ENCODE data around the gene PYGB.

PYGB gene

GRCh38 chr20:25216199-25216945, 31.5 kb upstream of the PYGB start:
- no peak for DNase-seq

DNA sequence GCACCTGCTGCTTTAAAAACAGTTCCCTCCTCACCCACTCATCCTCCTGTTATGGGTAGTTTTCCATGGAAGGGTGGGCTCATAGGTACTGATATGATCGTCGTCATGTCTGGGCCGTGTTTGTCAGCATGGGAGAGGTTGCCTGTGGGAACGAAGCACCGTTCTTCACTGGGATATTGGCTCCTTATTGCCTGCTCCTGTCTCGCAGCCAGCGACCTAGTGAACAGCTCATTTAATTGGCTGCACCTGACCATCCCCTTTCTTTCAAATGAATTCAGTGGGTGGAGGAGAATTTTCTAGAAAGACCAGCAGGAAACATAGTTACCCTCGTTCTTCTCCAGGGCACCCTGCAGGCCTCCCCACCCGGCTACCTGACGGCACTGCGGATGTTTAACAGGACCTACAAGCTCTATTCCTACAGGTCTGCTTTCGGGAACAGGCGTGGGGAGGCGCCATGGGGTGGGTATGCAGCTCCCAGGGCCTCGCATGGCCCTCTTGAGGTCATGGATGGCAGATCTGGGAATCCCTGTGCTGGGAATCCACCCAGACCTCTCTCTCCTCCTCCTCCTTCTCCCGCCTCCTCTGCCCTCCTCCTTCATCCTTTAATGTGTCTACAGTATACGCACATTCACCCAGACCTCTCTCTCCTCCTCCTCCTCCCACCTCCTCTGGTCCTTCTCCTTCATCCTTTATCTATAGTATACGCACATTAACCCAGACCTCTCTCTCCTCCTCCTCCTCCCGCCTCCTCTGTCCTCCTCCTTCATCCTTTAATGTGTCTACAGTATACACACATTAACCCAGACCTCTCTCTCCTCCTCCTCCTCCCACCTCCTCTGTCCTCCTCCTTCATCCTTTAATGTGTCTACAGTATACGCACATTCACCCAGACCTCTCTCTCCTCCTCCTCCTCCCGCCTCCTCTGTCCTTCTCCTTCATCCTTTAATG, 30.4 kb upstream of the PYGB start:
- no peak for DNase-seq

DNA sequence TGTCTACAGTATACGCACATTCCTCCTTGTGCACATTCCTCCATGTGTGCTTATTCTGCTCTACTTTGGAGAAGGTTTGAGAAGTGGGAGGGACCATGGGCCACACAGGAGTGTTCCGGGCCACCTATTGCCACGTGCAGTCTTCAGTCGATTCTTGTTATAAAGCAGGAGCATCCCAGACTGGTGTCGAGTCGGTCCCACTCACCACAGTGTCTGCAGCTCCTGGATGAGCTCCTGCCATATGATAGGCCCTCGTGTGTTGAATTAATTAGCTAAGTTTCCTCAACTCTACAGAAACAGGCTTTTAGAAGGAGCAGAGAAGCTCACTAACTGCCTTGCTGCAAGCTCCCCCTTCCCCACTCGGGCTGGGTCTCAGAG, 29.8 kb upstream of the PYGB start:
- DNase-seq, result no peak

GRCh38 chr20:25218492-25218891, 29.4 kb upstream of the PYGB start:
- no peak for DNase-seq

- no peak for DNase-seq
These were observed 28.5 kb upstream of the PYGB start for GRCh38 chr20:25219365-25219764.

DNA sequence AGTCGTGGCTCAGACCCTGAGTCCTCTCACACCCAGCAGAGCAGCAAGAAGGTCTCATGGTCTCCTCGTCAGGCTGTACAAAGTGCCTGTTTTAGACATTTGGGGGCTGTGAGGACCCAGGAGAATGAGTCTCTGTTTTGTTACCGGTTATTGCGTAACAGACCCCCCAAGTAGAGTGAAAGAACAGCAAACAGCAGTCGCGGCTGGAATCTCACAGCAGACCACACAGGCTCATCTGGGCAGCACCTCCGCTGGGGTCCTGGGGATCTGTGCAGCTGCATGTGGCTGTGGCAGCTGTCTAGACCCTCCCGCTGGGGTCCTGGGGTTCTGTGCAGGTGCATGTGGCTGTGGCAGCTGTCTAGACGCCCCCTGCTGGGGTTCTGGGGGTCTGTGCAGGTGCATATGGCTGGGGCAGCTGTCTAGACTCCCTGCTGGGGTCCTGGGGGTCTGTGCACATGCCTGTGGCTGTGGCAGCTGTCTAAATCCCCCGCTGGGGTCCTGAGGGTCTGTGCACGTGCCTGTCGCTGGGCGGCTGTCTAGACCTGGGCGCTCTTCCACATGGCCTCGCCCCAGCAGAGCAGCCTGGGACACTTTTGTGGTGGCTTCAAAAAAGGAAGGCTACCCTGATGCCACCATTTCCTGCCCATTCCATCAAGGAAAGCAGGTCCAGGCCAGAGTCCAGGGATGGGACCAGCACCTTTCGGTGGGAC, 27.7 kb upstream of the PYGB start:
- DNase-seq, result peak; percentile 81

GRCh38 chr20:25220810-25221591, 26.9 kb upstream of the PYGB start:
- peak; percentile 85 for DNase-seq

- no peak for DNase-seq
These were observed 26.1 kb upstream of the PYGB start for GRCh38 chr20:25221592-25222460.

DNA sequence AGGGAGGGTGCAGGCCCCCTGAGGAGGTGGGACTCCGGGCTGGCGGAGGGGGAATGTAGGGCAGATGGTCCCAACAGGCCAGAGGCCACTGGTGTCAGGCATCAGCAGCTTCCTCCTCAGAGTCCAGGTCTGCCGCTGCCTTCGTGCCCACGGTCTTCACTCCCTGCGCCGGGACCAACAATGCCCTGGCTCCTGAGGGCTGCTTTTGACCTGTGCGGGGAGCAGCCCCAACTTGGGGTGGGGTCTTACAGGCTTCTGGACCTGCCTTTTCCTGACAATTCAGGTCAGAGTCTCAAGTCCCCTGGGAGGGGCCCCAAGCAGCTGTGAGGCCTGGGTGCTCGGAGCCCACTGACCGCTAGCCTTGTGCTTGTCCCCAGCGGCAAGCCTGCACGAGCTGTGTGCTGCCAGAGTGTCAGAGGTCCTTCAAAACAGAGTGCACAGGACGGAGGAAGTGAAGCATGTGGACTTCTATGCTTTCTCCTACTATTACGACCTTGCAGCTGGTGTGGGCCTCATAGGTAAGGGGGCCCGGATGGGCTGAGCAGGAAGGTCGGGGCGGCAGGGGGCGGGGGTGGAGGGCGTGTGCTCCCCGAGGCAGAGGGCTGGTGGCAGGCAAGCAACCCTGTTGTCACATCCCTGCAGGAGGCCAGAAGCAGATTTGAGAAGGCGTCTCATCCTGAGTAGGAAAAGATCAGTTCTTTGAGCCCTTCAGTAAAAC, 25.3 kb upstream of the PYGB start:
- no peak for DNase-seq

GRCh38 chr20:25223179-25223661, 24.7 kb upstream of the PYGB start:
- peak; percentile 53 for DNase-seq

DNA sequence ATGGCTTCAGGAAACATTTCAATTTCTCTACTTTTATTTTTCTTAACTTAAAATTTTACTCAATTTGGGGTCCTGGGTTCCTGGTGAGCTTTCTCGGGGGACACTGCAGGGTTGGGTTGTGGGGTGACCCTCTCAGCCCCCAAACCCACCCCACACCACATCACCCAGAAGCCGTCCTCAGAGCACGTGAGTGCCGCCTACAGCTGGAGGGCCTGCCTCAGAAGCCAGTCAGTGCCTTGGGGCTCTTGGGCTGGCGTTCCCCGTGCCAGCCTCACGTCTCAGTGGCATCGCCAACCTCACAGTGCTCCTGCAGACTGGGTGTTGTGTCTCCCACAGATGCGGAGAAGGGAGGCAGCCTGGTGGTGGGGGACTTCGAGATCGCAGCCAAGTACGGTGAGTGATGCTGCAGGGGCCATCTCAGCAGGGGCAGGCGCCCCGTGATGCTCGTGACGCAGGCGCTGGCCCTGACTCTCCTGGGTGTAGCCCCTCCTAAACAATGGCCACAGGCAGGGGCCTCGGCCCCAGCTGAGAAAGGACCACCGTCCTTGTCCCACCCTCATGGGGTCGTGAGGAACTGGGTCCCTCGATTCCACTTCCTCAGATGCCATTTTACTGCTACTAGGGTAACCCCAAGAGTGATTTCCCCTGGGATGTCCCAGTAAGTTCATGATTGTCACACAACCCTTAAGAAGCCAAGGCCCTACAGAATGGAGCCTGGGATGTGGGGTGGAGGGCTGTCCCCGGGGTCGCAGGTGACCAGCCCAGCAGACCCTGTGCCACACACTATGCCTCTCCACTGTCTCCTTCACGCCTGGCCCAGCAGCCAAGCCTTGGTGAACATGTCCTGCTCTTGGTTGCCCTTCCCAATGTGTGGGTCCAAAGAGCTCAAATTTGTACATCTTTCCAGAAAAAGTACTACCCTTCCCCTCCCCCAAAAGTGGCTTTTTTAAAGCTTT, 23.8 kb upstream of the PYGB start:
- DNase-seq, result no peak

DNA sequence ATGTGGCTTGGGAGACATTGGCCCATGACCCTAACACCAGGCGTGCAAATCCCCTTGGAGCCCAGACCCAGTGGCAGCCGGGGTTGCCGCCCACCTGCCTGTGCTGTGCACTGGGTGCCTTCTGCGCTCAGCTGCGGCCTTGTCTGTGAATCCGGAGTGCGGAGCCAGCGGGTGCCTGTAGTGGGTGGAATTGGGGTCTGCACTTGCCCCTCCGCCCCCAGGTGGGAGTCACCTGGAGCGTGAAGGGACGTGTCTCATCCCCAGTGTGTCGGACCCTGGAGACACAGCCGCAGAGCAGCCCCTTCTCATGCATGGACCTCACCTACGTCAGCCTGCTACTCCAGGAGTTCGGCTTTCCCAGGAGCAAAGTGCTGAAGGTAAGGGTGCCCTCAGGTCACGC, 22.9 kb upstream of the PYGB start:
- DNase-seq, result no peak

DNA sequence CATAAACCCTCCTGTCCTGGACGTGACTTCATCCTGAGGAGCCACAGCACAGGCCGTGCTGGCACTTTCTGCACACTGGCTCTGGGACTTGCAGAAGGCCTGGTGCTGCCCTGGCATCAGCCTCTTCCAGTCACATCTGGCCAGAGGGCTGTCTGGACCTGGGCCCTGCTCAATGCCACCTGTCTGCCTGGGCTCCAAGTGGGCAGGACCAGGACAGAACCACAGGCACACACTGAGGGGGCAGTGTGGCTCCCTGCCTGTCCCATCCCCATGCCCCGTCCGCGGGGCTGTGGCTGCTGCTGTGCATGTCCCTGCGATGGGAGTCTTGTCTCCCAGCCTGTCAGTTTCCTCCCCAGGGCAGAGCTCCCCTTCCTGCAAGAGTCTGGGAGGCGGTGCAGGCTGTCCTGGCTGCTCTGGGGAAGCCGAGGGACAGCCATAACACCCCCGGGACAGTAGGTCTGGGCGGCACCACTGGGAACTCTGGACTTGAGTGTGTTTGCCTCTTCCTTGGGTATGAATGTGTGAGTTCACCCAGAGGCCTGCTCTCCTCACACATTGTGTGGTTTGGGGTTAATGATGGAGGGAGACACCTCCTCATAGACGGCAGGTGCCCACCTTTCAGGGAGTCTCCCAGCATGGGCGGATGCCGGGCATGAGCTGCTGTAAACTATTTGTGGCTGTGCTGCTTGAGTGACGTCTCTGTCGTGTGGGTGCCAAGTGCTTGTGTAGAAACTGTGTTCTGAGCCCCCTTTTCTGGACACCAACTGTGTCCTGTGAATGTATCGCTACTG, 22.0 kb upstream of the PYGB start:
- no peak for DNase-seq

DNA sequence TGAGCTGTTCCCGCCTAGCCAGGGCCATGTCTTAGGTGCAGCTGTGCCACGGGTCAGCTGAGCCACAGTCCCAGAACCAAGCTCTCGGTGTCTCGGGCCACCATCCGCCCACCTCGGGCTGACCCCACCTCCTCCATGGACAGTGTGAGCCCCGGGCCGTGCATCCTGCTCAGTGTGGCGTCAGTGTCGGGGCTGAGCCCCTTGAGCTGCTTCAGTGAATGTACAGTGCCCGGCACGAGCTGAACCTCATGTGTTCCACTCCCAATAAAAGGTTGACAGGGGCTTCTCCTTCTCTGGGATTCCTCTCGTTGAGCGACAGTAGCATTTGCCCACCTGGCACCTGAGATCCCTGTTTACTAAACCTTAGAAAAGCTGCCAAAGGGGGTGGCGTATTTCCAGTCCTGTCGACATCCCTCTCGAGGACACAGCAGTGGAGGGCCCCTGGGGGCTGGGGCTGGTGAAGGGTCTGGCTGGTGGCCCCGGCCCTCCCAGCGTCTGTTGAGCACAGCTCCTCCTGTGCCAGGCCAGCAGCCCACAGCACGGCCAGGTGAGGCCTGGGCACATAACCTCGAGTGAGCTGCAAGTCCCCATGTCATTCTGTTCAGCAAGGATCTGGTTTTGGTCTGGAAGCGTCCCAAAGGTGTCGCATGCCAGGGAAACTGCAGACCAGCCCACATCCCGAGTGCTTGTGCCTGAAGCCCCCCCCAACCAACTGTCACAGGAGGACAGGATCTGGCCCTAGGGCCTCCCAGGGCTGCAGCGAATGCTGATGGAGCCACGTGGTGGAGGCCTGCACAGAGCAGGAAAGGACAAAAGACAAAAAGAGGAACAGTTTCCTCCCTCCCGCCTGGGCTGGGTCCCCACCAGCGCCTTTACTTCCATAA, 21.2 kb upstream of the PYGB start:
- DNase-seq, result no peak

DNA sequence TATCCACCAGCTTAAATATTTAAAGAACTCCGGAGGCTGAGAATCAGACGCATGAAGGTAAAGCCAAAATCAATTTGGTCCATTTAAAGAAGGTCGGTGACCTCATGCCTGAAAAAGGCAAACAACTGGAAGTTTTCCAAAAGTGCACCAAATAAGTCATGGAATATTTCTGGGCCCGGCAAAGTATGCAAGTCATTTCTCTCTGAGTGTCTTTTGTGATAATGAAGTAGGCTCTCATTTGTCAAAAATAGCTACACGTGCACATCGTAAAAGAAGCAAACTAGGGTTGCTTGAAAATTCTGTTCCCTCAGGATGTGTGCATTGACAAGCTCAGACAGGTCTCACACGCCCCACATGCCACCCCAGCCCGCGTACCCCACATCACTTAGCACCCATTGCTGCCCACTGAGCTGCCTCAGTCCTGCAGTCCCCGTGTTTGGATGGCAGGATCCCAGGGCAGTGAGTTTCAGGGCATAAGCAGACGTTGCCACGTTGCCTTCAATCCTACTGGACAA, 20.5 kb upstream of the PYGB start:
- no peak for DNase-seq

- no peak for DNase-seq
These were observed 18.3 kb upstream of the PYGB start for GRCh38 chr20:25229486-25230165.
